OCI-LY1 (cell line): ENCODE results near the gene JAKMIP2.

Experiments
- H2AFZ ChIP-seq: fragments of 200-600 bp; sonication (generic), shearing (Covaris generic); 2 replicates; pipeline ENCODE4 v1.6.0; 2014; ENCODE audit warnings: antibody characterized with exemption, mild to moderate bottlenecking, low read length
- H3F3A ChIP-seq: fragments of 200-600 bp; sonication (generic), shearing (Covaris generic); 2 replicates; pipeline ENCODE4 v1.6.0; 2014; ENCODE audit warnings: mild to moderate bottlenecking, antibody characterized with exemption, low read length, moderate library complexity; ENCODE audit not compliant: insufficient read depth
- H3K27ac ChIP-seq: fragments of 200-600 bp; sonication (generic); 2 replicates; pipeline ENCODE4 v1.5.1; 2014; ENCODE audit warnings: low read length, mixed run types, mild to moderate bottlenecking, low read depth; ENCODE audit not compliant: poor library complexity, severe bottlenecking
- H3K27me3 ChIP-seq: fragments of 200-600 bp; sonication (generic); 2 replicates; pipeline ENCODE4 v1.6.0; 2014; ENCODE audit warnings: antibody characterized with exemption, mild to moderate bottlenecking, low read length, moderate library complexity; ENCODE audit not compliant: insufficient read depth
- H3K36me3 ChIP-seq: fragments of 200-600 bp; sonication (generic); 2 replicates; pipeline ENCODE4 v1.6.1; 2014; ENCODE audit warnings: mild to moderate bottlenecking, antibody characterized with exemption, low read length, moderate library complexity, mixed read lengths; ENCODE audit not compliant: insufficient read depth
- H3K4me1 ChIP-seq: fragments of 200-600 bp; sonication (generic); 2 replicates; pipeline ENCODE4 v1.5.1; 2014; ENCODE audit warnings: mild to moderate bottlenecking, low read length, moderate library complexity; ENCODE audit not compliant: insufficient read depth, severe bottlenecking
- H3K4me2 ChIP-seq: fragments of 200-600 bp; sonication (generic), shearing (Covaris generic); 2 replicates; pipeline ENCODE4 v1.6.1; 2014; ENCODE audit warnings: low read length
- H3K4me3 ChIP-seq: fragments of 200-600 bp; sonication (generic); 2 replicates; pipeline ENCODE4 v1.5.1; 2014; ENCODE audit warnings: low read length, low read depth, mild to moderate bottlenecking, mixed read lengths; ENCODE audit not compliant: poor library complexity, severe bottlenecking
- H3K79me2 ChIP-seq: fragments of 200-600 bp; shearing (Covaris generic); 2 replicates; pipeline ENCODE4 v1.6.1; 2016; ENCODE audit warnings: mixed run types, low read length, mixed read lengths; ENCODE audit not compliant: insufficient read depth
- H3K9ac ChIP-seq: fragments of 200-600 bp; sonication (generic), shearing (Covaris generic); 2 replicates; pipeline ENCODE4 v1.6.1; 2014; ENCODE audit warnings: mild to moderate bottlenecking, low read length, mixed read lengths
- H3K9me2 ChIP-seq: fragments of 200-600 bp; sonication (generic), shearing (Covaris generic); 2 replicates; pipeline ENCODE4 v1.6.1; 2014; ENCODE audit warnings: low read depth, mild to moderate bottlenecking, low read length, mixed read lengths
- H3K9me3 ChIP-seq: fragments of 200-600 bp; shearing (Covaris generic); 2 replicates; pipeline ENCODE4 v1.6.1; 2014; ENCODE audit warnings: low read length, mixed read lengths
- H4K20me1 ChIP-seq: fragments of 200-600 bp; sonication (generic), shearing (Covaris generic); 2 replicates; pipeline ENCODE4 v1.6.0; 2016; ENCODE audit warnings: mild to moderate bottlenecking, low read length; ENCODE audit not compliant: insufficient read depth
- EZH2 ChIP-seq: fragments of 200-600 bp; sonication (generic), shearing (Covaris generic); IDR thresholded peaks from 2 replicates; pipeline ENCODE4 v1.8.0; 2017; ENCODE audit warnings: borderline replicate concordance, mixed run types, mild to moderate bottlenecking, antibody characterized with exemption, low read length, moderate library complexity, mixed read lengths
- TF ChIP-seq, protein P1 (sequence below): fragments of 200-600 bp; sonication (generic), shearing (Covaris generic); IDR thresholded peaks from 2 replicates; pipeline ENCODE4 v1.5.1; 2017; ENCODE audit warnings: mild to moderate bottlenecking, antibody characterized with exemption, low read length, moderate library complexity, mixed read lengths

JAKMIP2 gene

GRCh38 chr5:147690595-147690994, 91.9 kb downstream of the JAKMIP2 start:
- Histone ChIP-seq H2AFZ (no peak overlapping the region), H3K4me3 (no peak overlapping the region), H3K79me2 (no peaks in the 10 kb centered on the region), H3K4me2 (no peak overlapping the region), H3K27ac (no peak overlapping the region), H3K27me3 (no peaks in the 10 kb centered on the region), H3K9me3 (no peaks in the 10 kb centered on the region), H3K9ac (no peak overlapping the region), H3F3A (no peaks in the 10 kb centered on the region), H3K9me2 (no peaks in the 10 kb centered on the region), H4K20me1 (no peaks in the 10 kb centered on the region), H3K4me1 (no peaks in the 10 kb centered on the region), H3K36me3 (no peaks in the 10 kb centered on the region)
- TF ChIP-seq, protein P1, sequence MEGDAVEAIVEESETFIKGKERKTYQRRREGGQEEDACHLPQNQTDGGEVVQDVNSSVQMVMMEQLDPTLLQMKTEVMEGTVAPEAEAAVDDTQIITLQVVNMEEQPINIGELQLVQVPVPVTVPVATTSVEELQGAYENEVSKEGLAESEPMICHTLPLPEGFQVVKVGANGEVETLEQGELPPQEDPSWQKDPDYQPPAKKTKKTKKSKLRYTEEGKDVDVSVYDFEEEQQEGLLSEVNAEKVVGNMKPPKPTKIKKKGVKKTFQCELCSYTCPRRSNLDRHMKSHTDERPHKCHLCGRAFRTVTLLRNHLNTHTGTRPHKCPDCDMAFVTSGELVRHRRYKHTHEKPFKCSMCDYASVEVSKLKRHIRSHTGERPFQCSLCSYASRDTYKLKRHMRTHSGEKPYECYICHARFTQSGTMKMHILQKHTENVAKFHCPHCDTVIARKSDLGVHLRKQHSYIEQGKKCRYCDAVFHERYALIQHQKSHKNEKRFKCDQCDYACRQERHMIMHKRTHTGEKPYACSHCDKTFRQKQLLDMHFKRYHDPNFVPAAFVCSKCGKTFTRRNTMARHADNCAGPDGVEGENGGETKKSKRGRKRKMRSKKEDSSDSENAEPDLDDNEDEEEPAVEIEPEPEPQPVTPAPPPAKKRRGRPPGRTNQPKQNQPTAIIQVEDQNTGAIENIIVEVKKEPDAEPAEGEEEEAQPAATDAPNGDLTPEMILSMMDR = no peak
- TF ChIP-seq EZH2 = no peak

DNA sequence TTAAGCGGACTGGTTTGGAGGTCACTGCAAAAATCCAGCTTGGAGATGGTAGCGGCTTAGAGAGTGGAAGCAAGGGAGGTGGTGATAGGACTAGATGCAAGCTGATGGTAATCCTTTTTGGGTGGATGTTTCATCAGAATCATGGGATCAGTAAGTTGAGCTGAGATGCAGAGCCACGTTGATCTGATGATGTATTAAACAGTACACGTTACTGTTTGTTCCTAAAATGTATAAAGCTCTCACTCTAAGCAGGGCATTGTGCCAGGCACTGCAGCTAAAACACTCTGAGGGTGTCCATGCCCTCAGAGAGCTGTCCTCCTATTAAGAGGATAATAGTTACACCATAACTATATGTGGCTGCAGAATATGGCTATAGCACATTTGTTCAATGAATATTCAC, 93.1 kb downstream of the JAKMIP2 start:
- Histone ChIP-seq H2AFZ (no peak overlapping the region), H3K27me3 (no peaks in the 10 kb centered on the region), H3K4me1 (no peaks in the 10 kb centered on the region), H3K79me2 (no peaks in the 10 kb centered on the region), H4K20me1 (no peaks in the 10 kb centered on the region), H3K27ac (no peak overlapping the region), H3K9me3 (no peaks in the 10 kb centered on the region), H3K4me2 (no peak overlapping the region), H3K36me3 (no peaks in the 10 kb centered on the region), H3K4me3 (no peak overlapping the region), H3K9me2 (no peaks in the 10 kb centered on the region), H3F3A (no peaks in the 10 kb centered on the region), H3K9ac (no peak overlapping the region)
- TF ChIP-seq, protein P1 = no peak

DNA sequence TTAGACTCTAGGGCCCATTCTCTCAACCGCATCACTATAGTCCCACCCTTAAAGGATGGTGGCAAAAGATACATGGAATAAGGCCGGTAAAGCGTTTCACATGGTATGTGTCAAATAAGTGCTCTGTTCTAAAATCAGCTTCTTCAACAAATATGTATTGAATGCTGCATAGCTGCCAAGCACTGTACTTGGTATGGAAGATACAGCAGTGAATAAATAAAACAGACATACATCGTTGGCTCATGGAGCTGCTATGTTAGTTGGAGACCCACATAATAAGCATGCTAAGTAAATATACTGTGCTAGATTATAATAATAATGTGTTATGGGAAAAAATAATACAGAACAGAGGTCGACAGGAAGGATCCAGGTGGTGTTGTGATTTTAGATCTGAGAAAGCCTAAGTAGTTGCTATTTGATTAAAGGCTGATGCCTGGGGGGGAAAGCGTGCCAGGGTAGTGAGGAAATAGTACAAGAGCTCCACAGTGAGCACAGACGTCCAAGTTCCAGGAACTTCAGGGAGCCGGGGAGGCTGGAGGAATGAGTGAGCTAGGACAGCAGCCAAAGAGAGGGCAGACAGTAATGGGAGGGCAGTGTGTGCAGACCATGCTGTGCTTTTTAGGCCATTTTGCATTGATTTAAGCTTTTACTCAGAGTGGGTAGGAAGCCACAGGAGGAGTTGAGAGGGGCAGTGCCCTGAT, 93.7 kb downstream of the JAKMIP2 start:
- H3K4me2 ChIP-seq = no peak overlapping the region
- no peaks in the 10 kb centered on the region for H3F3A ChIP-seq
- H3K4me3 ChIP-seq = no peak overlapping the region
- H2AFZ ChIP-seq = no peak overlapping the region
- no peaks in the 10 kb centered on the region for H3K79me2 ChIP-seq
- H3K4me1 ChIP-seq = no peaks in the 10 kb centered on the region
- H3K9ac ChIP-seq = no peak overlapping the region
- H3K36me3 ChIP-seq = no peaks in the 10 kb centered on the region
- H3K9me2 ChIP-seq = no peaks in the 10 kb centered on the region
- no peak overlapping the region for H3K27ac ChIP-seq
- no peaks in the 10 kb centered on the region for H3K27me3 ChIP-seq
- H3K9me3 ChIP-seq = no peaks in the 10 kb centered on the region
- no peaks in the 10 kb centered on the region for H4K20me1 ChIP-seq
- TF ChIP-seq, protein P1 = no peak
